GM18498 (cell line): ENCODE results near the gene OR4D2.
A peak's percentile ranks its signal among the peaks of the same experiment; 100 is the strongest.

Source experiments
- ATAC-seq: cut with Tn5 transposase; IDR thresholded peaks from one replicate; pipeline ENCODE4 v1.9.1; 2021; ENCODE audit warnings: mild to moderate bottlenecking, moderate library complexity; ENCODE audit not compliant: unreplicated experiment

The OR4D2 gene

GRCh38 chr17:58207451-58207850, 40.7 kb downstream of the OR4D2 start:
- ATAC-seq: no peak

GRCh38 chr17:58208344-58208743, 41.6 kb downstream of the OR4D2 start:
- ATAC-seq: no peak

- no peak for ATAC-seq
Measured at GRCh38 chr17:58210922-58211321, 44.1 kb downstream of the OR4D2 start.

- no peak for ATAC-seq
Measured at GRCh38 chr17:58215685-58216084, 48.9 kb downstream of the OR4D2 start.

- ATAC-seq: no peak
Measured at GRCh38 chr17:58217766-58218165, 51.0 kb downstream of the OR4D2 start.

- peak; percentile 96 for ATAC-seq
Measured at GRCh38 chr17:58219007-58219788, 52.4 kb downstream of the OR4D2 start, which contains the start of gene MKS1. Gene MKS1 (minus strand): TSS chr17:58219255. CDS start chr17:58219230, 25 bp downstream.

GRCh38 chr17:58219789-58220183, 53.0 kb downstream of the OR4D2 start:
- no peak for ATAC-seq
